ENCODE data around the gene FAM20C.

GRCh38 chr7:297611-298374 is 105.4 kb downstream of the FAM20C start:
- no peak for TF ChIP-seq SUZ12 (IDR thresholded peaks at IDR 0.05; ENCODE audit: low read length)
- TF ChIP-seq RNF2 (IDR thresholded peaks at IDR 0.05; ENCODE audit: borderline replicate concordance, low read depth, low read length, missing control alignments, poor library complexity, severe bottlenecking): no peak
- no peak for TF ChIP-seq EGR1 (IDR thresholded peaks at IDR 0.05; ENCODE audit: borderline replicate concordance, low read depth, low read length)
- no peak for TF ChIP-seq POLR2A (IDR thresholded peaks at IDR 0.05; ENCODE audit: control extremely low read depth in 1 of 2, low read depth in 2 of 2, low read length in 2 of 2)
- TF ChIP-seq HDAC2 (IDR thresholded peaks at IDR 0.05; ENCODE audit: borderline replicate concordance in 1 of 2, low read depth in 2 of 2, low read length in 2 of 2): no peak
- TF ChIP-seq E2F6 (IDR thresholded peaks at IDR 0.05): no peak
- TF ChIP-seq EP300 (IDR thresholded peaks at IDR 0.05; ENCODE audit: borderline replicate concordance in 1 of 2, low read depth in 2 of 2, low read length in 2 of 2): no peak
- TF ChIP-seq CTCF (IDR thresholded peaks at IDR 0.05; ENCODE audit: control extremely low read depth in 1 of 3, insufficient read depth in 1 of 3, low read depth in 1 of 3, low read length in 3 of 3): no peak
- no peak for TF ChIP-seq ZNF274 (IDR thresholded peaks at IDR 0.05; ENCODE audit: borderline replicate concordance, extremely low read depth, low read length)
- no peak for TF ChIP-seq POLR2AphosphoS5 (IDR thresholded peaks at IDR 0.05; ENCODE audit: low read depth, low read length)
- TF ChIP-seq TAF1 (IDR thresholded peaks at IDR 0.05; ENCODE audit: low read depth, low read length): no peak
- no peak for TF ChIP-seq TCF12 (IDR thresholded peaks at IDR 0.05; ENCODE audit: low read depth, low read length)
